ENCODE results near the gene SFRP2.

- TF ChIP-seq CTCF (IDR thresholded peaks at IDR 0.05; ENCODE audit: low read depth, low read length, missing input control) (no peak), MAX (IDR thresholded peaks at IDR 0.05) (no peak), GABPA (IDR thresholded peaks at IDR 0.05 in 1 of 2, conservative IDR thresholded peaks at IDR 0.05 in 1 of 2) (no peak), RAD21 (IDR thresholded peaks at IDR 0.05) (no peak), REST (IDR thresholded peaks at IDR 0.05) (no peak), YY1 (IDR thresholded peaks at IDR 0.05) (no peak), HNF4A (conservative IDR thresholded peaks at IDR 0.05) (no peak), ATF3 (IDR thresholded peaks at IDR 0.05) (no peak), FOXA2 (IDR thresholded peaks at IDR 0.05) (no peak), TAF1 (conservative IDR thresholded peaks at IDR 0.05) (no peak), ZBTB33 (IDR thresholded peaks at IDR 0.05) (no peak), EGR1 (IDR thresholded peaks at IDR 0.05; ENCODE audit: low read depth in 2 of 2) (no peak), JUND (IDR thresholded peaks at IDR 0.05) (no peak), HNF4G (IDR thresholded peaks at IDR 0.05) (no peak)
Observed at GRCh38 chr4:153816542-153816941, 27.7 kb upstream of the SFRP2 start.
